K562 (cell line): ENCODE data around the gene C17orf113.

Experiments
- AFF4 ChIP-seq: sonication (generic); formaldehyde crosslinking; IDR thresholded peaks from 2 replicates; pipeline ENCODE4 v1.8.0; 2023; ENCODE audit warnings: mild to moderate bottlenecking, missing genetic modification reagents
- TBL1XR1 ChIP-seq, 2 experiments: IDR thresholded peaks; 2 replicates each; pipeline ENCODE4 v1.6.1; 2012; ENCODE audit warnings: improper control_type of control experiment in 2 of 2, low read length in 2 of 2, mild to moderate bottlenecking in 1 of 2
- ZMIZ1 ChIP-seq, 2 experiments: fragments of 150-350 bp in 1 of 2; IDR thresholded peaks; 2 replicates each; pipeline ENCODE4 v1.6.1; 2012 to 2016; ENCODE audit warnings: low read depth in 2 of 2, low read length in 2 of 2, mild to moderate bottlenecking in 1 of 2, moderate library complexity in 1 of 2
- ZNF3 ChIP-seq: fragments of 250-450 bp; sonication (Bioruptor Pico); IDR thresholded peaks from 2 replicates; pipeline ENCODE4 v1.5.0; 2021; ENCODE audit warnings: mild to moderate bottlenecking, moderate library complexity
- ZNF431 ChIP-seq: sonication (generic); formaldehyde crosslinking; IDR thresholded peaks from 2 replicates; pipeline ENCODE4 v1.8.0; 2022; ENCODE audit warnings: mild to moderate bottlenecking, missing genetic modification reagents

DNA sequence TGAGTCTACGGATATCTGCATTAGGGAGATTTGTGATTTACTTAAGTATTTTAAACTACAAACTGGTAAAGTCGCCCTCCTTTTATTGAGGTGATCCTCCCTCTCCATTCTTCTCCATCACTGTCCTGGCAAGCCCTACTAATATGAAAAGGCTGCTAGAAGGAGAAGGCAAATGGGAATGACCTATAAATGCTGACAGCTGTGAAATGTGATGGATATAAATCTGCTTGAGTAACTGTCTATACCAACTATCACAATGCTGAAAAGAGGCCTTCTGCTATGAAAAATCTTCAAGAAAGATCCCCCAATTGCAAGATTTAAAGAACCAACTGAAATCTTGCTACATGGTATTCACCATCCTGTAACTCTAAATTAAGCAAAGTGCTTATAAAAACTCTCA lies 48.7 kb downstream of the C17orf113 start:
- TF ChIP-seq ZNF3 (CRISPR knock-in tag) = no peak
- TF ChIP-seq AFF4 (CRISPR knock-in tag) = no peak
- TF ChIP-seq TBL1XR1 (IDR thresholded peaks at IDR 0.05; ENCODE audit: low read length in 2 of 2) = no peak
- TF ChIP-seq ZNF431 (CRISPR knock-in tag) = no peak
- TF ChIP-seq ZMIZ1 (IDR thresholded peaks at IDR 0.05; ENCODE audit: low read depth in 2 of 2, low read length in 2 of 2) = no peak
